Measurements from ENCODE around the gene TTC28.

DNA sequence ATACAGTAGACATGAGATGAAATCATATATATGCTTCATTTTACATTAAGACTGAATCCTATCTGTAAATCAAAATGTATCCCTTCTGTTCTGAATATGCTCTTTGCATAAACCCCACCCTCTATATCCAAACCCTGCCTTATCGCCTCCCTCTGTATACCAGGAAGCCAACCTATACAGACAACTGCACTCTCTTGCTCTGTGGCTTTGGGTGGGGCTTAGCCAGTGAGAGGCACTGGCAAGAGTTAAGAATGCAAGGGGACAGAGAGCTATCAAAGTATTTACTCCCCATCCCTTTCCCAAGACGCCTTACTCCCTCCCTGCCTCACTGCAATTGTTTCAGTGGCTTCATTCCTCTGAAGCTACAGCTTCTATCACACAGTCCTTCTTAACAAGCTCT, 309.8 kb downstream of the TTC28 start:
- TF ChIP-seq POLR2A (IDR thresholded peaks at IDR 0.05; ENCODE audit: extremely low read depth, insufficient read length): no peak
- TF ChIP-seq, protein P1, sequence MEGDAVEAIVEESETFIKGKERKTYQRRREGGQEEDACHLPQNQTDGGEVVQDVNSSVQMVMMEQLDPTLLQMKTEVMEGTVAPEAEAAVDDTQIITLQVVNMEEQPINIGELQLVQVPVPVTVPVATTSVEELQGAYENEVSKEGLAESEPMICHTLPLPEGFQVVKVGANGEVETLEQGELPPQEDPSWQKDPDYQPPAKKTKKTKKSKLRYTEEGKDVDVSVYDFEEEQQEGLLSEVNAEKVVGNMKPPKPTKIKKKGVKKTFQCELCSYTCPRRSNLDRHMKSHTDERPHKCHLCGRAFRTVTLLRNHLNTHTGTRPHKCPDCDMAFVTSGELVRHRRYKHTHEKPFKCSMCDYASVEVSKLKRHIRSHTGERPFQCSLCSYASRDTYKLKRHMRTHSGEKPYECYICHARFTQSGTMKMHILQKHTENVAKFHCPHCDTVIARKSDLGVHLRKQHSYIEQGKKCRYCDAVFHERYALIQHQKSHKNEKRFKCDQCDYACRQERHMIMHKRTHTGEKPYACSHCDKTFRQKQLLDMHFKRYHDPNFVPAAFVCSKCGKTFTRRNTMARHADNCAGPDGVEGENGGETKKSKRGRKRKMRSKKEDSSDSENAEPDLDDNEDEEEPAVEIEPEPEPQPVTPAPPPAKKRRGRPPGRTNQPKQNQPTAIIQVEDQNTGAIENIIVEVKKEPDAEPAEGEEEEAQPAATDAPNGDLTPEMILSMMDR (IDR thresholded peaks at IDR 0.05; ENCODE audit: low read depth, low read length): no peak
- TF ChIP-seq, protein P2, sequence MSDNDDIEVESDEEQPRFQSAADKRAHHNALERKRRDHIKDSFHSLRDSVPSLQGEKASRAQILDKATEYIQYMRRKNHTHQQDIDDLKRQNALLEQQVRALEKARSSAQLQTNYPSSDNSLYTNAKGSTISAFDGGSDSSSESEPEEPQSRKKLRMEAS (IDR thresholded peaks at IDR 0.05; ENCODE audit: low read depth, low read length): no peak

Data from NB4 (cell line).